Epithelial cell of proximal tubule (primary cell): Measurements from ENCODE around the gene LYRM1. TPM values are rescaled to one million over a fixed set of nuclear protein-coding genes. Genes with fewer than 3 reads are reported as not detected.

Experiments used
- DNase-seq: peaks from one replicate; pipeline ENCODE4 v3.0.0-alpha.2; 2011; ENCODE audit warnings: low read depth
- H3K4me3 ChIP-seq: 2 replicates; pipeline ENCODE4 v1.5.1; 2011; ENCODE audit warnings: low read depth, mild to moderate bottlenecking, low read length
- total RNA-seq: library from RNA; depleted of rRNA; stranded (reverse); fragments of >200 nt; gene quantifications from 2 replicates; pipeline ENCODE4 v1.2.3, GENCODE V29; 2015
- TF ChIP-seq, protein P1 (sequence below): conservative IDR thresholded peaks from 2 replicates; pipeline ENCODE4 v1.5.1; 2012; ENCODE audit warnings: low read depth, mild to moderate bottlenecking, low read length

The LYRM1 gene
- total RNA-seq, 1 donor from 2014 or later: 23.8 TPM

DNA sequence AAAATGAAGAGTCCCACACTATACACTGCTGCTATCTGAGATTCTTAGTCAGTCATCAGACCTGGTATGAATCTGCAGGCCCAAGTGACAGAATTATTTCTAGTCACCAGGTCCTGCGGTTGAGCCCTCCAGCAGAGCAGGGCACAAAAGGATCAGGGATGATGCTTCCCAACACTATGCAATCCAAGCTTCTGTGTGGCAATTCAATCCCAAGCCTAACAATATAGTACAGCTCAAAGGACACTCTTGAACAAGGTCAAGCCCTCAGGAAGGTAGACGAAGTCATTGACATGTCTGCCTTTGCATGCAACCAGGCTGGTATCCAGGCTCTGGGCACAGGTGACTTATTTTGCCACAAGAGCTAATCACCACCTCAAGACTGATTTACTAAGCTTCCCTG lies 6.2 kb upstream of the LYRM1 start:
- TF ChIP-seq, protein P1, sequence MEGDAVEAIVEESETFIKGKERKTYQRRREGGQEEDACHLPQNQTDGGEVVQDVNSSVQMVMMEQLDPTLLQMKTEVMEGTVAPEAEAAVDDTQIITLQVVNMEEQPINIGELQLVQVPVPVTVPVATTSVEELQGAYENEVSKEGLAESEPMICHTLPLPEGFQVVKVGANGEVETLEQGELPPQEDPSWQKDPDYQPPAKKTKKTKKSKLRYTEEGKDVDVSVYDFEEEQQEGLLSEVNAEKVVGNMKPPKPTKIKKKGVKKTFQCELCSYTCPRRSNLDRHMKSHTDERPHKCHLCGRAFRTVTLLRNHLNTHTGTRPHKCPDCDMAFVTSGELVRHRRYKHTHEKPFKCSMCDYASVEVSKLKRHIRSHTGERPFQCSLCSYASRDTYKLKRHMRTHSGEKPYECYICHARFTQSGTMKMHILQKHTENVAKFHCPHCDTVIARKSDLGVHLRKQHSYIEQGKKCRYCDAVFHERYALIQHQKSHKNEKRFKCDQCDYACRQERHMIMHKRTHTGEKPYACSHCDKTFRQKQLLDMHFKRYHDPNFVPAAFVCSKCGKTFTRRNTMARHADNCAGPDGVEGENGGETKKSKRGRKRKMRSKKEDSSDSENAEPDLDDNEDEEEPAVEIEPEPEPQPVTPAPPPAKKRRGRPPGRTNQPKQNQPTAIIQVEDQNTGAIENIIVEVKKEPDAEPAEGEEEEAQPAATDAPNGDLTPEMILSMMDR: no peak
- H3K4me3 ChIP-seq: no peak overlapping the region
- no peak for DNase-seq

DNA sequence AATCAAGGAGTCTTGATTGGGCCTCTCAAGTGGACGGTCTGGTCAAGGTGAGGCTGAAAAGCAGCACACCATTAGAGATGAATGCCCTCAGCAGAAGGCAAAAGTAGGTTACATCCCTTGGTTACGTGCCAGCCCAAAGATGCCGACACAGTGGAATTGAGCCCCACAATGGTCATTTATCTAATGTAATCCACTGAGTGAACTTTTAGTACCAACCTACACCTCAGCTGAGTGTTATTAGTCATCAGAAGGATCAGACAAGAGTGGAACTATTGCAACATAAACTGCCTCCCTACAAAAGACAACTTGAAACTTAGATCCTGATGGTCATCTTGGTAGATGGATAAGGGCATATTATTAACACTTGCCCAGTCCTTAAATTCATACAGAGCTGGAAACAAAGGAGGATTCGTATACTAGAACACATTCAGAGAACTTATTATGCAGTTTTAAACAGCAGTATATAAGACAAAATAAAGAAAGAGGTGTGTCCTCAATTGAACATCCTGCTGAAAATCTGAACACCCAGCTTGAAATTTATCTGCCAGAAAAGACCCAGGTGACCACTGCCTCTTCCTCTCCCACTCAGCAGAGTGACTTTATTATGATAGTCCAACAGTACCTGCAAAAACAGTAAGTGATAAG lies 3.2 kb upstream of the LYRM1 start:
- peak overlapping the region; percentile 89 for H3K4me3 ChIP-seq
- TF ChIP-seq, protein P1: no peak
- no peak for DNase-seq

DNA sequence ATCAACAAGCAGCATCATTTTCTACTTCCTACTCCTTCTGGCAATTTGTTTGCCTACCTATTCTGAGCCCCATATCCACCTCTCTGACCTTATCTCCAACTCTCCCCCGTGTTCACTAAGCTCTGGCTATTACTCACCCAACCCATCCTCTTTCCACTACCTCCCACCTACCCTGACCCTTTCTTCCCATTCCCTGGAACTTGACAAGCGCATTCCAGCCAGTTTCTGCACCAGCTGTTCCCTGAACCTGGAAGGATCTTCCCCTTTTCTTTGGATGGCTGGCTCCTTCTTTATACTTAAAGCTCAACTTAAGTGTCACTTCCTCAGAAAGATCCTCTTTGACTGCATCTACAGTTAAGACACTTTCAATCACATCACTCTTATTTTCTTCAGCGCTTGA lies 2.6 kb upstream of the LYRM1 start:
- H3K4me3 ChIP-seq: peak overlapping the region; percentile 89
- TF ChIP-seq, protein P1: no peak
- DNase-seq: no peak

DNA sequence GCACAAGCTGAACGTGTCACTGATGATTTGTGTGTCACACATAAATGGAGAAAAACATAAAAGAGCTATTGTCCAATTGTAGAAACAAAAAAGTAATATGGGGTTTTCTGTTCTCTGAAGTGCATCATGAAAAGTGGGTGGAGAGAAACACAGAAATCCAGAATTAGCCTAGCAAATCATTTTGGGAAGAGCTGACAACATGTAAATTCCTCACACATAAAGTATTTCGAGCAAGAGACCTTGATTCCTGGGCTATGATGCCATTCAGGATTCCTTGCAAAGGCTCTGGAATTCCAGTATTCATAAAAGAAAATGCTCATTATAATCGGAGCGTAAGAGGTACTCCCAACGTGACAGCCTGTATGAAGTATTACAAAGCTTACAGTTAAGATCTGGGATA lies 1.5 kb upstream of the LYRM1 start:
- DNase-seq: no peak
- peak overlapping the region; percentile 89 for H3K4me3 ChIP-seq

DNA sequence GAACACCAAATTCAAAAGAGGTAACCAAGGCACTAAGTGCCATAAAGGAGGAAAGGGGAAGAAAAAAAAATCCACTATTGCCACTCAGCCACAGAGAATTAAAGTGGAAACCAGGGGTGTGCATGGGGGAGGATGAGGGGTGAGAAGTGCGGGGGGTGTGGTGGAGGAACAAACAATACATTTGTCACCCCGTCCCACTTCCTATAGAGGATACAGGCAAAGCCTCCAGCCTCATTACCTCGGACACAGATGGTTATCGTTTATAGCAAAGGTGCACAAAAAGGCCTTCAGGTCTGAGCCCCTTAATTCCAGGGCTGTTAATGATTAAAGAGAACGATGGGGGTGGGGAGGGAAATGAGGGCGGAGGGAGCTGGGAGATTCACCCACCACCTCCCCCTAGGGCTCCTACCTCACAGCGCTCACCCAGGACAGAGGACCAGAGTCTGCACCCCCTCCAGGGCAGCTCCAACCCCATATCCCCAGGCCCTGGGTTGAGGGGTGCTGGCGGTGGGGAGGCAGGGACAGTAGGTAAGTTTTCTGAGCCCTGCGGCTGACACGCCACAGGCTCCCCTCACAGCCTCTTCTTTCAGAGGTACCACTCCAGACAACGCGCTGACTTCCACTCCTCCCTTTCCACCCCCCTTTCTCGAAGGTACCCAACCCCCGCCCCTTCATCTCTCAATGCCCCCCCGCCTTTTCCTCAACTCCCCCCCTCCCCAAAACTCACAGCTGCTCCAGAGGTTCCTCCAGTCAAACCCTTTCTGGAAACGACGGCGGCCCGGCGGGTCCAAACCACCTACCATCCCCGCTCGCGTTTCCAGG lies 883 bp upstream of the LYRM1 start:
- TF ChIP-seq, protein P1: no peak
- no peak for DNase-seq

More for the DNA sequence above, 1.5 kb upstream of the LYRM1 start:
- TF ChIP-seq, protein P1: no peak

DNA sequence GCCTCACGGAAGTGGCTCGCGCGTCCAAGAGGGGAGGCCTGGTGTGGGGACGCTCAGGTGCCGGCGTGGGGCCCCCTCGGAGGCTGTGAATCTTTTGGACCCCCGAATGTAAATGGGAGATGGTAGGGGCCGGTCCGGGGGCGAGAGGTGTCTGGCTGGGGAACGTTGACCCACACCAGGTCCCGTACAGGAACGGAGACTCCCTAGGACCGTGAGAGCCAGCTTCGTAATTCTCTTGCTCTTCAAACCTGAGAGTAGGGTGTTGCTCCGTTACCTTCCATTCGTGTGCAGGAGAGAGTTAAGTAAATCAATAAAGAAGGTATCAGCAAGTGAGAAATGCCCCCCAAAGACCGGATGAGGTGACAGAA lies 481 bp downstream of the LYRM1 start:
- TF ChIP-seq, protein P1: no peak
- no peak for DNase-seq
- H3K4me3 ChIP-seq: peak overlapping the region; percentile 89

More for the DNA sequence above, 883 bp upstream of the LYRM1 start:
- peak overlapping the region; percentile 89 for H3K4me3 ChIP-seq
